Endothelial cell of umbilical vein (primary cell): ENCODE data around the gene CPO.

Source experiments
- CTCF ChIP-seq, 2 donors: IDR thresholded peaks; 1 replicate in 1 of 2; 2 replicates in 1 of 2; pipeline ENCODE4 v1.5.1; 2011; ENCODE audit warnings: low read length in 2 of 2, mild to moderate bottlenecking in 2 of 2, moderate library complexity in 2 of 2, control low read depth in 1 of 2, inconsistent platforms in 1 of 2, low read depth in 1 of 2; ENCODE audit not compliant: insufficient read depth in 1 of 2; ENCODE audit errors: extremely low read depth in 1 of 2
- GATA2 ChIP-seq: IDR thresholded peaks from 2 replicates; pipeline ENCODE4 v1.7.0; 2011; ENCODE audit warnings: low read depth, mild to moderate bottlenecking, moderate library complexity, mixed read lengths, low read length; ENCODE audit not compliant: insufficient read length, insufficient read depth

GRCh38 chr2:206936843-206937230 is 2.5 kb upstream of the CPO start:
- TF ChIP-seq CTCF (IDR thresholded peaks at IDR 0.05; ENCODE audit: extremely low read depth in 1 of 2, insufficient read depth in 1 of 2, low read depth in 1 of 2, low read length in 2 of 2), result no peak
- TF ChIP-seq GATA2, result no peak
